Activated CD8-positive, alpha-beta memory T cell treated with anti-CD3 and anti-CD28 coated beads, Interleukin-2, amount 50 U/mL, for 1 hour (primary cell): ENCODE results near the gene TSPAN12.
"Not testable (repeated sequence)": the region's sequence is repeated elsewhere in the genome, so short reads cannot be mapped to it uniquely, and the experiment has no call there.

Experiments used
- DNase-seq: peaks from one replicate; pipeline ENCODE4 v3.0.0-alpha.2; 2020; ENCODE audit errors: extremely low read depth

TSPAN12 gene, protein sequence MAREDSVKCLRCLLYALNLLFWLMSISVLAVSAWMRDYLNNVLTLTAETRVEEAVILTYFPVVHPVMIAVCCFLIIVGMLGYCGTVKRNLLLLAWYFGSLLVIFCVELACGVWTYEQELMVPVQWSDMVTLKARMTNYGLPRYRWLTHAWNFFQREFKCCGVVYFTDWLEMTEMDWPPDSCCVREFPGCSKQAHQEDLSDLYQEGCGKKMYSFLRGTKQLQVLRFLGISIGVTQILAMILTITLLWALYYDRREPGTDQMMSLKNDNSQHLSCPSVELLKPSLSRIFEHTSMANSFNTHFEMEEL

DNA sequence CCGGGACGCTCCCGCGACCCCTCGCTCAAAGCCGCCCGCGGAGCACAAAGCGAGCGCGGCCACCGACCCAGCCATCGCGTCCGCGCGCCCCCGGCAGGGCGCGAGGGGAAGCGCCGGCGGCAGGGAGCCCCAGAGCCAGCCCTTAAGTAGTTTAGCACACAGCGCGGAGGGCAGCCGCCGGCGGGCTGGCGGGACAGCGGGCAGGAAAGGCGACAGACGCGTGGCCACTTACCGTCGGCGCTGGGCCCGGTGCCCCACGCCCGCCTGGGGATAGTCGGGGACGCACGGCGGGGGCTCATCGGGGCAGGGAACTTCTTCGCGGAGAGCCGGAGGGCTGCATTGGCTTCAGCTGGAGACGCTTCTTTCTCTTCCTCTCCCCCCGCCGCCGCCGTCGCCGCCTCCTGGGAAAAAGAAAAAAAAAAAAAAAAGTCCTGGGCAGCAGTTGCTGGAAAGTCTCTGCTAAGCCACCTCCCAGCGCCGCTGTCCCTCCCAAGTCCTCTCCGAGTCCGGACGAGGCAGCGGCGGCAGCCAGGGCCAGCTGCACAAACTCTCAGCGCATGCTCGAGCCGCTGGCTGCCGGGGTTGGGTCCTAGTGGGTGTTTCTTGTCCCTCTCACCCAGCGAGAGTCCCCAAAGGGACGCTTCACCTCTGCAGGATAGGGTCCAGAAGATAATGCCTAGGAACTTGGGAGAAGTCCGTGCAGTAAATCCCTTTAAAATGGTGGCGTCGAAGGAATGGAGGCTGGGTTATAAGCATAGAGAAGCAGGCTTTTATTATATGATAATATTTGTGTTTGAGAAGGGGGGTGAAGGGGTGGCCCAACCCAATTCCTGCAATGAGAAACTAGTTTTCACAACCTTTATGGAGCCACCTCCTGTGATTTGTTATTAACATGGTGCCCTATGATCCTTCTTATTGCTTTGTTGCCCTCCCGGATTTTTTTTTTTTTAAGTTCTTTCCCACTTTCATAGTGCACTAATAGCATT lies at the start of gene TSPAN12:
Gene TSPAN12 (minus strand): TSS at position 557 of the 986 bp plus-strand sequence. CDS start 1,381 bp downstream, outside the sequence.
- no peak for DNase-seq

DNA sequence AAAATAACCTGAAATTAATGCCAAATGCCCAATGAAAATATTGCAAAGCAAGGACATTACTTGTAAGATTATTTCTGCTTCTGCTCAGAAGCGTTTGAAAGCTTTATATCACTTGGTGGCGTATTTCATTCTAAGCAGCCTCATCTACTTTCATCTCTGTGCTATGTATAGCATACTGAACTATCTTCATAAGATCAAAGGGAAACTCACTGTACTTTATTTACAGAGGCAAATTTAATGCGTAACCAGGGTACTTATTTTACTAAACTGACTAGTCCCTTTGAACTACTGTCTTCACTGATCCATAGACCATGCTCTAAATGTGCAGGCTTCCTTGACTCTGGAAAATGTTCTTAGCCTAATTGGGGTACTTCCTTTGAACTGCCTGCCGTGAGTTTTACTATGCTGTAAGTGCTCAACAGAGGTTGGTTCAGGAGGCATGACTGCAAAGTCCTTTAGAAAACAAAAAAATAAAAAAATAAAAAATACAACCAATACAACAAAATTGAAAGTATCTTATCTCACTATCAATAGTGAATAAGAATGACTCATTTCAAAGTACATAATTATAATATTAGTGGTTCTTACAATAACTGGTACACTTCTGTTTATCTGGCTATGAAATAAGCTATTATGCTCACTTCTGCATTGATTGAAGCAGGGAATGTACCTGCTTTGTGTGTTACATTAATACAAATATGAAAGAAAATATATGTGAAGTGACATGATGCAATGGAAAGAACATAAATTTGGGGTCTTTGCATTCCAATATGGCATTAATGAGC lies 41.0 kb upstream of the TSPAN12 start:
- DNase-seq = no peak

DNA sequence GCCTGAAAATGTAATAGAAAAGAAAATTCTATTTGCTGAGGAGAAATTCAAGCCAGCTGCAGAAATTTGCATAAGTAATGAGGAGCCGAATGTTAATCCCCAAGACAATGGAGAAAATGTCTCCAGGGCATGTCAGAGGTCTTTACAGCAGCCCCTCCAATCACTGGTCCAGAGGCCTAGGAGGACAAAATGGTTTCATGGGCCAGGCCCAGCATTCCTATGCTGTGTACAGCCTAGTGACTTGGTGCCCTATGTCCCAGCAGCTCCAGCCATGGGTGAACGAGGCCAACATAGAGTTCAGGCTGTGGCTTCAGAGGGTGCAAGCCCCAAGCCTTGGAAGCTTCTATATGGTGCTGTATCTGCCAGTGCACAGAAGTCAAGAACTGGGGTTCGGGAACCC lies 37.3 kb upstream of the TSPAN12 start:
- DNase-seq = not testable (repeated sequence)

DNA sequence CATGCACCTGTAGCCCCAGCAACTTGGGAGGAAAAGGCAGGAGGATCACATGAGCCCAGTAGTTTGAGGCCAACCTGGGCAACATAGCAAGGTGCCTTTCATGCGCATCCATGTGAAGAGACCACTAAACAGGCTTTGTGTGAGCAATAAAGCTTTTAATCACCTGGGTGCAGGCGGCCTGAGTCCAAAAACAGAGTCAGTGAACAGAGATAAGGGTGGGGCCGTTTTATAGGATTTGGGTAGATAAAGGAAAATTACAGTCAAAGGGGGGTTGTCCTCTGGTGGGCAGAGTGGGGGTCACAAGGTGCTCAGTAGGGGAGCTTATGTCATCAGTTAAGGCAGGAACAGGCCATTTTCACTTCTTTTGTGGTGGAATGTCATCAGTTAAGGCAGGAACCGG lies 27.7 kb upstream of the TSPAN12 start:
- DNase-seq = not testable (repeated sequence)

DNA sequence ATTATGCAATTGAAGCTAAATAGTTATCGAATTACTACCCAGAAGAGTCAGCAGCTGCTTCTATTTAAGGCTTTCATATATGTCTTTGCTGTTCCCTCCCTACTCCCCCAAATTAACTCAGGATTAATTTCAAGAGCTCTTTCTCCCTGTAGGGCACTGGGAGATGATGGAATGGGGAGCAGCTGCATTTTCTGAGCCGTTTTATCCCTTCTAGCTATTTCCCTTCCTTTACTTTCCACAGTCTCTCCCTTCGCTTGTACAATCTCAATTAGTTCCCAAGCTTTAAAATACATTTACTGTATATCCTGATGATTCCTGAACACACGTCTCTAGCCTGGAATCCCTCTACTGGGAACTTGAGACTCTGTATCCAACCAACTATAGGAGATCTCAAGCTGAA lies 19.8 kb upstream of the TSPAN12 start:
- DNase-seq = no peak

DNA sequence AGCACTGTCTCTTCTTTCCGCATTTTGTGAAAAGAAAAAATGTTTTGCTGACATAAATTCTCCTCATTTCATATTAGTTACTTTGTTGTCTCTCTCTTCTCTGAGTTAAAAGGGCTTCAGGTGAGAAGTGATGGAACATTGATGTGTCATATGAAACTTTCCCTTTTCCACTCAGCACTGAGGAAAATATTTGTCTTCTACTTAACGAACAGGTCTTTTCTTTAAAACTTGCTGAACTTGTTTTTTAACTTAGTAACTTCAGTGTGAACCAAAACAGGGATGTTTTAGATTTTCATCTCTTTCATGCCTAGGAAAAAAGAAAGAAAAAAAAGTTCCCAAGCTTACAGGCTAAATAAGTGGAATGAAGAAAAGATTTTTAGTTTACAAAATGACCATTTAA lies 19.0 kb upstream of the TSPAN12 start:
- no peak for DNase-seq

DNA sequence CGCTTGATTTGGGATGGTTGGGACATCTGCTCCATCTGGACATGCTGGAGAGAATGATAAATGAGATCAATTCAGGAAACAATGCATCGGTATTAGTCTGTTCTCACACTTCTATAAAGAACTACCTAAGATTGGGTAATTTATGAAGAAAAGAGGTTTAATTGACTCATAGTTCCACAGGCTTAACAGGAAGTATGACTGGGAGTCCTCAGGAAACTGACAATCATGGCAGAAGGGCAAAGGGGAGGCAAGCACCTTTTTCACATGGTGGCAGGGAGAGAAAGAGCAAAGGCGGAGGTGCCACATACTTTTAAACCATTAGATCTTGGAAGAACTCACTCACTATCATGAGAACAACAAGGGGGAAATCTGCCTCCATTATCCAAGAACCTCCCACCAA lies 16.8 kb upstream of the TSPAN12 start:
- no peak for DNase-seq

DNA sequence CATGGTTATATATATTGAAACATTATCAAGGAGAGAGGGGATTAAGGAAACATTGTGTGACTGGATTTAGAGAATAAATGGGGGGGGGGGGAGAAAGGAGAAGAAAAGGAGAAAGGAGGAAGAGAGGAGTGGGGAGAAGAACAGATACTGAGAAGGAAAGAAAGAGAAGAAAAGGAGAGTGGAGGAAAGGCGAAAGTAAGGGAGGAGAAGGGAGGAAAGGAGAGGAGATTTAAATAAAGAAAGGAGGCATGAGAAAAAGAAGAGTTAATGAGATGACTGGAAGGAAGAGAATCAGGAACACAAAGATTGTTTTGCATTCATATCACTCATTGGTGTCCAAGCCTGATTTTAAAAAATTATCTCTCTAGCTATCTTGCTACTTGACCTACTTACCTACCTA lies 16.1 kb upstream of the TSPAN12 start:
- DNase-seq = no peak

DNA sequence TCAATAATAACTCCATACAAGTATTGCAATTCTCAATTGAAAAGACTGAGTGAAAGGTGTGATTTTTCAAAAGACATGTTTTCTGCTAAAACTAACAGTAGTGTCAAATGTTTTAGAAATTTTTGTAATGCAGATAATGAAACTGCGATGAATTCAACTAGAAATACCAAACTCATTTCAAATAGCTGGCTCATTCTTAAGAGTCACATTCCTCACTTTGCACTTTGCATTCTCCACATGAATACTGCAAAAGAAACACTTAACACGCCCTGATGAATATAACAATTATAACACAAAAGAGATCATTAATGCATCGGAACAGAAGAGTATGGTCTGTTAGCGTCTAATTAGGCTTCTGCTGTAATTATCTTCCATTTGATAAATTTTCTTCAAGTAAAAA lies 15.5 kb upstream of the TSPAN12 start:
- no peak for DNase-seq

DNA sequence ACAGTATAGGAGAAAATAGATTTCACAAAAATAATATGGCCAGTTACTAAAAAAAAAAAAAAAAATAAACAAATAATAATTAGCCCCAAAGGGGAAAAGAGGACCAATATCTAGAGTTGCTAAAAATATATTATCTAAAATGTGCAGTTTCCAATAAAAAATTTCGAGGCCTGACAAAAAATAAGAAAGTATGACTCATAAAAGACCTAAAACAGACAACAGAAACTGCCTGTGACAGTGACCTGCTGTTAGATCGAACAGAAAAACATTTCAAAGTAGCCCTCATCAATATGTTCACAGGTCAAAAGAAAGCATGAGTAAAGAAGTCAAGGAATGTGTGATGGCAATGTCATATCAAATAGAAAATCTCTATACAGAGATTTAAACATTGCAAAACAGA lies 11.8 kb upstream of the TSPAN12 start:
- DNase-seq = no peak

DNA sequence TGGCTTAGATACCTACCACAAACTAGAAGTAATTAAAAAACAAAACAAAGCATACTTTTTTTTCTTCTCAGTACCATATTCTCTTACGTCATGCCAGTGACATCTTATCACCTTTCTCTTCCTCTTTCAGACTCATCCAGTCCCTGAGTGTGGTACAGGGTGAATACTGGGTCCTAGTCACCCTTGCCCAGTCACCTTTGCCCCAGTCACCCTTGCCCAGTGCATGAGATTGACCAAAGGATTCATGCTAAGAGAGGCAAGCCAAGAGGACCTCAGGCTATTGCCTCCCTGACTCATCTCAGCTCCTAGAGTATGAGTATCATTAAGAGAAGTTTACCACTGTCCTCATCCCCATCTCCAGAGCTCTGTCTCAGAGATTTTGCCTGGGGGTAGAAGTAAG lies 10.0 kb upstream of the TSPAN12 start:
- no peak for DNase-seq

DNA sequence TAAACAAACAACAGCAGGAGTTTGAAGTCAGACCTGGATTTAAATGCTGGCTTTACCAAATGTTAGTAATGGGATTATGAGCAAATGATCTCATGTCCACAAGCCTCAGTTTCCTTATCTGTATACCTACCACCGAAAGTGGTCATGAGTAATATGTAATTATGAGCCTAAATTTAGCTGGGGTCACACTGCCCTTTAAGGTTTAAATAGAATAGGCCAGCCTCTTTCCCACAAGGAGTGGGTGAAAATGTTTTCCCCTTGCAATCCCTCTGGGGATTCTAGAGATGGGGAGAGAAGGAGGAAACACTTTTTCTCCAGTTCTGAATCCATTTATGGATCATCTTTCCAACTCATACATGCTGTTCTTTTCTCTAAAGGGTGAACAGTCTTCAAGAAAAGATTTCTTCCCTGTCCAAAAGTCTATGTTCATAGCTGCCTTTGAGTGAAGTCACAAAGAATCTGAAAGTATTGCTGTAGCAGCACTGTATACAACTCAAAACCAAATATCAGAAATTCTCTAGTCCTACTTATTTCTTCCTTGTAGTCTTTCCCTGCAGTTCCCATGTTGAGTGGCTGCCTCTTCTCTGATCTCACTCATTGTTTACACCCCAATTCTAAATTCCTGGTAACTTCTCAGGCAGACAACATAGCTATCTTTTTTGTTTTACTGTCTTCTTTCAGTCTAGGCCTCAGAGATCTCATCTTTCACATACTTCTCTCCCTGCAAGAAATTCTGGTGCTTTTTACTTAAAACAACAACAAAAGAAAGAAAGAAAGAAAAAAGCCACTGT lies 7.4 kb upstream of the TSPAN12 start:
- no peak for DNase-seq

DNA sequence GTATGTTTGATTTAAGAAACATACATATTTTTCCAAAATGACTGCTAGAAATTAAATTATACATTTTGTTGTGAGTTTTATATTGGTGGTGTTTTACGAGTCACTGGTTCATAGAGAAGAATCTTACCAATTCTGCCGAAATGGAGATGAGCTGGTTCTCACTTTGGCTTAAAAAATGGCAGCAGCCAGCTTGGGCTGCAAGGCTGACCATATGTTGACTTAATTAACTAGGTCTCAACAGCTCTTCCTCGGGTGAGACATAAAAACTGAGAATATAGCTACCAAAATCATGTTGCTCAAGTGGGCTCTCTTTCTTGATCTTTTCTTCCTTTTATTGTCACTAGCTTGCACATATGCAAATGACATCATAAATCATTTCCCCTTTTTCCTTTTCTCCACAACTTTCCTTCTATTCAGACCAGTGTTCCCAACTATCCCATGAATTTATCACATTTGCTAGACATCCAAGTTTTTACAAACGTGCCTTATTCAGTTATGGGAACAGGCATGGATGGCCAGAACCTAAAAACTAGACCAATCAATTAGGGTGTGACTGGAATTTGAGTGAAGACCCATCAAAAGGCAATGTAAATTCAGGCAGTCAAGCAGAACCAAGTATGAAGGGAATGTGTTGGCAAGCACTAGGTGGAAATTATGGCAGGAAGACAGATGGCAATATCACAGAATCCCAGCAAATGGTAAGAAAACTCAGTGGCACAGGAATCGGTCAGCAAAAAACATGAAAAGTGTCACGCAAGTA lies 6.4 kb upstream of the TSPAN12 start:
- DNase-seq = no peak

DNA sequence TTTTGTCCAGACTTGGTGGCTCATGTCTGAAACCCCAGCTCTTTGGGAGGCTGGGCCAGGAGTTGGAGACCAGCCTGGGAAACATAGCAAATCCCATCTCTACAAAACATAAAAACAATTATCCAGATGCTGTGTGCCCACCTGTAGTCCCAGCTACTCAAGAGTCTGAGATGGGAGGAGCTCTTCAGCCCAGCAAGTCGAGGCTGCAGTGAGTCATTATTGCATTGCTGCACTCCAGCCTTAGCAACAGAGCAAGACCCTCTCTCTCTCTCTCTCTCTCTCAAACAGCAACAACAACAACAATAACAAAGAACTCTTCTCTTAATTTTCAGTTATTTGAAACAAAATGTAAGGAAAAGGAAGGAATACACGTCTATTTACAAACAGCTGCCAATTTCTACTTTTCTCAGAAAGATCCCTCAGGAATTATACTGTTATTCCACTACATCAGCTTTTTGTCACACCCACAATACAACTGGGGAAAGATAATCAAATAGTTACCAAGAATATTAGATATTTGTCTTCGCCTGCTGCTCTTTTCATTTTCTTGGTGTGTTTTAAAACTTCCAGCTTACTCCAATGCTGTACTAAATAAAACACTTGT lies 5.1 kb upstream of the TSPAN12 start:
- DNase-seq = no peak

DNA sequence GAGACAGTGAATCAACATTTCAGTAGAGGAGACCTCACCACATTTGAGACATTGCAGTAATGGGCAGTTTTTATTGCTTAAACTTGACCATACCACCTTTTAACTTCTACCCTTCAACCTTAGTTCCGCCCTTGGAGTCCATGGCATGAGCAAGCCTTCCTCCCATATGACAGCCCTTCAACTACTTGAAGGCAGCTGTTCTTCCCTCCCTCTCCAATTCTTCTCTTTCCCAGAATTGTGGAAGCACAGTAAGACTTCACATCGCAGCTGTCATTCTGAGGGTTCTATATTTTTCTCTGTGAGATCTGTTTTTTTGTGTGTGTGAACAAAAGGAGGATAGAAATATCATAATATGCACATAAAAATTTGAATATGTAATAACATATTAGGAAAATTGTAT lies 2.2 kb upstream of the TSPAN12 start:
- DNase-seq = no peak

DNA sequence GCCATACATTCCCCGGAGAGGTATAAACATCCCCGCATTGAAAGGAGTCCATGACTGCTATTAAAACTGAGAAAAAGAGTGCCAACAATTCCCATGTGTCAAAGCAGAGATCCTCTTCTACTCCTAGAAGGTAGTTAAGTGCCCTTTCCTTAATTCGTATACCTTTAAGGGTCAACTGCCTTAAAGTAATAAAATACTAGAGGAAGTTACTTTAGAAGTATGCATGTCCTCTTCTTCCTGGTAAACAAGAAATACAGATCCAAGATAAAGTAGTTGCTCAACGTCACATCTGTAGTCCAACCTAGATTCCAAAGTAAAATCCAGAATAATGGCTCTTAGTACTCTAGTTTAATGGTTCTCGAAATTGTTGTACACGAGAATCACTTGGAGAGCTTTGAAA lies 1.5 kb upstream of the TSPAN12 start:
- no peak for DNase-seq

DNA sequence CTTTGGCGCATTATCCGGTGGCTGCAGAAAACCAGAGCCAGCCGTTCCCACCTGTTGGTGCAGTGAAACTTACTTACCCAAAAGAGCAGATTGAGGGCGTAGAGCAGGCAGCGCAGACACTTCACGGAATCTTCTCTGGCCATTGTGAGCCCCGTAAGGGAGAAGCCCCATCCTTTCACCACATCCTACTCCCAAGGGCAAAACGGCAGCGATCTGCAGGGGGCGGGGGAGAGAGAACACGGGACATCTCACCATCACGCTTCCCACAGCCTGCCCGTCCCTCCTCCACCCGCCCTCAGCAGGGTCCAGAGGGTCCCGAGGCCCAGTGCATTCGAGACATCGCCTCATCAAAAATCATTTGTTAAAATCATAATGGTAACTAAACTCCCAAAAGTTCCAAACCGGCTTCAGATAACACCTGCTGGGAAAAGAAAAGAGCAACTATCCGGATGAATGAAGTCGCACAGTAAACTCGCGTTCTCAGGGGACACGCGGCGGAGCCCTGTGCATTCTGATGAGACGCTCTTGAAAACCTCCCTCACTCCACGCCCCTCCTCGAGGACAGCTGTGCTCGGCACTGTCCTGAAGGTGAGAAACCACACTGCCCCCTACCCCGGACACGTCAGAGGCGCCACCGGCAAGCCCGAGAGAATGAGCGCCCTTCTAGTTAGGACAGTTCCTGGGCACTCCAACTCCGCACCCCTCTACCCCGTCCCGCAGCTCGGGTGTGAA lies 1.2 kb downstream of the TSPAN12 start:
- no peak for DNase-seq

DNA sequence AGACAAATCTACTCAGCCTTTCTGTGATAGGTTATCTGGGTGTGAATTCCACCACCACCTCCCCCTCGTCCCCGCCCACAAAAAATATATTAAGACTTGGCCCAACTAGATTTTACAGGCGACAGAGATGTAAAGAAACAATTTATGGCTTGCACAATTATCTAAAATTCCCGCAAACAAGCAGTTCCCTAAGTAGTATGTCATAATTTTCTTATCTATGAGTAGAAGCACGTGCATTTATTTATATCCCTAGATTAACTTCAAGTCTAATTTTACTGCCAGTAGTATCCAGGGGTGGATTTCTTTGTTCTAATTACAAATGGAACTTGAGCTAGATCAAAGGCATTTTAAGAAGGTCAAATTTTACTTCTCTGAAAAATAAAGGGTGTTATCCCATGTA lies 1.7 kb downstream of the TSPAN12 start:
- DNase-seq = no peak

DNA sequence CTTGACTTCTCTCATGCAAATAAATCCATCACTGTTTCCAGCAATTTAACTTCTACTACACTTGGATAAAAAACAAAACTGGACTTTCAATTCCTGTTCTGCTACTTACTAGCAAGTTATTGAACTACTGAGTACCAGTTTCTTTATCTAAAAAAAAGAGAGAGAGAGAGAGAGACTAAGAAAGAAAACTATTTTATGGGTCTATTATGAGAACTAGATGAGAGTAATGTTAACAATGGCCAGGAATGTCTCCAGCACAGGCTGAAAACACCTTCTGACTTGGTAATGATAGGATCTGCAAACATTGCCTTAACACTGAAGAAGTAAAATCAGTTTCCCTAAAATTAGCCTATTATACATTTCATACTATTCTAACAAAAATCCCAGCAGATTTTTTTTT lies 5.2 kb downstream of the TSPAN12 start:
- no peak for DNase-seq

DNA sequence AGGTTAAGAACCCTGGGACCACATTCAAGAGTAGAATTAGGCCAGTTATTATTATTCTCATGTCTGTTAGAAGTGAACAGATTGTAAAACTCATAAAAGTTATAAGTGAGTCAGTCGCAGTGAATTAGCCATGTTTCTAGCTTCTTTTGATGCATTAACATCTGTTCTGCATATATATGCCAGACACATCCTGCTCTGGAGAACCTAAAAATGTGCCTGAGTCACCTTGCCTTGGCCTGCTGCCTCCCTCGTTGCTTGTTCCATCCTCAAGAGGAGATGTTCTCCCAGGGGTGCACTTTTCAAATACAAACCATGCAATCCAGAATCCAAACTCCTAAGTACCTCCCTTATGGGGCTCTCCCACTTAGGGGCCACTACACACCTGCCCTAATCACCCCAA lies 14.8 kb downstream of the TSPAN12 start:
- no peak for DNase-seq
